PFSK-1 (cell line): ENCODE measurements around the gene TBX2.

Experiments used
- POLR2AphosphoS5 ChIP-seq: IDR thresholded peaks from 2 replicates; pipeline ENCODE4 v1.6.1; 2012; ENCODE audit warnings: low read depth, mild to moderate bottlenecking, control low read depth, low read length, moderate library complexity
- REST ChIP-seq, 2 experiments: IDR thresholded peaks; 2 replicates each; pipeline versions ENCODE4 v1.6.1 to v1.8.0; 2011 to 2012; ENCODE audit warnings: low read depth in 2 of 2, low read length in 2 of 2, control low read depth in 1 of 2, inconsistent platforms in 1 of 2, mild to moderate bottlenecking in 1 of 2, moderate library complexity in 1 of 2; ENCODE audit not compliant: insufficient read depth in 1 of 2

- no peak for TF ChIP-seq POLR2AphosphoS5
- TF ChIP-seq REST (IDR thresholded peaks at IDR 0.05; ENCODE audit: insufficient read depth in 1 of 2, low read depth in 2 of 2, low read length in 2 of 2) = no peak
Measured at GRCh38 chr17:61353615-61354014, 46.0 kb upstream of the TBX2 start.
